Endodermal cell (in vitro differentiated cells): ENCODE results near the gene UBE2D3. TPM values are rescaled to one million over a fixed set of nuclear protein-coding genes. Genes with fewer than 3 reads are reported as not detected.
A peak's percentile ranks its signal among the peaks of the same experiment; 100 is the strongest.
"Not testable (repeated sequence)": the region's sequence is repeated elsewhere in the genome, so short reads cannot be mapped to it uniquely, and the experiment has no call there.

Source experiments
- DNase-seq: peaks from one replicate; pipeline ENCODE4 v3.0.0-alpha.2; 2017
- H3K27ac ChIP-seq: 2 replicates; pipeline ENCODE4 v1.5.1; 2013; ENCODE audit warnings: mild to moderate bottlenecking, low read depth, low read length, moderate library complexity
- H3K27me3 ChIP-seq: 2 replicates; pipeline ENCODE4 v1.6.1; 2013; ENCODE audit warnings: mild to moderate bottlenecking, low read length, moderate library complexity; ENCODE audit not compliant: insufficient read depth, control insufficient read depth, poor library complexity, severe bottlenecking
- H3K36me3 ChIP-seq: 2 replicates; pipeline ENCODE4 v1.7.0; 2013; ENCODE audit warnings: mild to moderate bottlenecking, low read length, moderate library complexity; ENCODE audit not compliant: control insufficient read depth, insufficient read depth
- H3K4me1 ChIP-seq: one replicate; pipeline ENCODE4 v1.7.0; 2013; ENCODE audit warnings: low read length; ENCODE audit not compliant: control insufficient read depth, insufficient read depth
- H3K4me3 ChIP-seq: 2 replicates; pipeline ENCODE4 v1.5.1; 2013; ENCODE audit warnings: mild to moderate bottlenecking, low read length, moderate library complexity
- H3K9ac ChIP-seq: 2 replicates; pipeline ENCODE4 v1.6.1; 2013; ENCODE audit warnings: mild to moderate bottlenecking, low read length, moderate library complexity; ENCODE audit not compliant: poor library complexity, severe bottlenecking; ENCODE audit errors: extremely low read depth
- H3K9me3 ChIP-seq: 2 replicates; pipeline ENCODE4 v1.6.1; 2013; ENCODE audit warnings: mild to moderate bottlenecking, low read length, moderate library complexity; ENCODE audit not compliant: control insufficient read depth
- H3K27ac Mint-ChIP-seq: 2 replicates; pipeline ENCODE4 v1.8.0; 2020; ENCODE audit warnings: mixed read lengths
- H3K27me3 Mint-ChIP-seq: 2 replicates; pipeline ENCODE4 v1.8.0; 2021; ENCODE audit warnings: mild to moderate bottlenecking, mixed read lengths; ENCODE audit not compliant: insufficient read depth
- H3K36me3 Mint-ChIP-seq: 2 replicates; pipeline ENCODE4 v1.8.0; 2020; ENCODE audit warnings: low read depth, mixed read lengths
- H3K4me1 Mint-ChIP-seq: 2 replicates; pipeline ENCODE4 v1.8.0; 2020; ENCODE audit warnings: mixed read lengths
- H3K4me3 Mint-ChIP-seq: 2 replicates; pipeline ENCODE4 v1.8.0; 2020; ENCODE audit warnings: mild to moderate bottlenecking, moderate library complexity, mixed read lengths
- H3K9me3 Mint-ChIP-seq: 2 replicates; pipeline ENCODE4 v1.8.0; 2020; ENCODE audit warnings: mild to moderate bottlenecking, mixed read lengths
- WGBS, 2 experiments: methylation state at CpG; one replicate each; pipeline versions ENCODE4 v1.1.5 to v1.1.7; 2013; ENCODE audit warnings: missing lambda C conversion rate in 2 of 2, mixed read lengths in 1 of 2; ENCODE audit not compliant: insufficient coverage in 1 of 2, insufficient read length in 1 of 2; 5-methylcytosine and 5-hydroxymethylcytosine counted together
- total RNA-seq, 2 donors: library from RNA; stranded (reverse); fragmentation: NEBNext Ultra II Directional in 1 of 2; extraction: Animal tissue kit (Norgen Biotek cat#: 25700) in 1 of 2; gene quantifications; 2 replicates in 1 of 2; 3 replicates in 1 of 2; pipeline ENCODE4 v1.2.1, GENCODE V29; 2021
- TF ChIP-seq, protein P1 (sequence below): fragments of 200-600 bp; sonication (generic); conservative IDR thresholded peaks from 2 replicates; pipeline ENCODE4 v1.5.0; 2021; ENCODE audit warnings: antibody characterized with exemption, mild to moderate bottlenecking

UBE2D3 gene
- total RNA-seq, 2 donors from 2014 or later: 283 to 310 TPM

DNA sequence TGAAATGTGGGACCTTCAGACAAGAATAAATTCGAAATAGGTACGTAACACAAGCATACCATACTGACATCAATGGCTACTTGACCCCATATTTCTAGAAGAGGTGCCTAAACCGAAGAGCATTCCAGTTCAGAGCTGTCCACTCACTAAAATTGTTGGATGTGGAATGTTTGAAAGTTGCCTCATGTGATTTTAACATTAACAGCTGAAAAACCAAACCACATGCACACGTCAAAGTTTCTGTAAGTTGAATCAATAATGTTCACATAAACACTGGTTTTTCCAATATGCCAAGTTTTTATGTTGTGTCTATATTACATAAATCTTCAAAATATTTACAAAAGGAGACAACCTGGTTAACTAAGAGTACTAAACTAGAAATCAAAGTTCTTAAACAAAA, 3.5 kb downstream of the UBE2D3 start:
- Histone ChIP-seq H3K36me3 (peaks cover 66% of the 10 kb centered on the region), H3K9me3 (no peaks in the 10 kb centered on the region), H3K9ac (peak overlapping the region; percentile 98), H3K27me3 (no peaks in the 10 kb centered on the region), H3K4me1 (peaks cover 4% of the 10 kb centered on the region), H3K4me3 (peak overlapping the region; percentile 94), H3K27ac (no peak overlapping the region)
- Mint-ChIP-seq H3K4me3 (no peak overlapping the region), H3K36me3 (peaks cover 18% of the 10 kb centered on the region), H3K9me3 (no peaks in the 10 kb centered on the region), H3K27me3 (no peaks in the 10 kb centered on the region), H3K27ac (no peak overlapping the region), H3K4me1 (peaks cover 35% of the 10 kb centered on the region)
- DNase-seq: no peak
- WGBS, 2 experiments: 94% methylated on average over 4 of the region's 4 CpGs; no CpG with 5 or more reads in 1 of the 2 experiments
- TF ChIP-seq, protein P1, sequence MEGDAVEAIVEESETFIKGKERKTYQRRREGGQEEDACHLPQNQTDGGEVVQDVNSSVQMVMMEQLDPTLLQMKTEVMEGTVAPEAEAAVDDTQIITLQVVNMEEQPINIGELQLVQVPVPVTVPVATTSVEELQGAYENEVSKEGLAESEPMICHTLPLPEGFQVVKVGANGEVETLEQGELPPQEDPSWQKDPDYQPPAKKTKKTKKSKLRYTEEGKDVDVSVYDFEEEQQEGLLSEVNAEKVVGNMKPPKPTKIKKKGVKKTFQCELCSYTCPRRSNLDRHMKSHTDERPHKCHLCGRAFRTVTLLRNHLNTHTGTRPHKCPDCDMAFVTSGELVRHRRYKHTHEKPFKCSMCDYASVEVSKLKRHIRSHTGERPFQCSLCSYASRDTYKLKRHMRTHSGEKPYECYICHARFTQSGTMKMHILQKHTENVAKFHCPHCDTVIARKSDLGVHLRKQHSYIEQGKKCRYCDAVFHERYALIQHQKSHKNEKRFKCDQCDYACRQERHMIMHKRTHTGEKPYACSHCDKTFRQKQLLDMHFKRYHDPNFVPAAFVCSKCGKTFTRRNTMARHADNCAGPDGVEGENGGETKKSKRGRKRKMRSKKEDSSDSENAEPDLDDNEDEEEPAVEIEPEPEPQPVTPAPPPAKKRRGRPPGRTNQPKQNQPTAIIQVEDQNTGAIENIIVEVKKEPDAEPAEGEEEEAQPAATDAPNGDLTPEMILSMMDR: no peak

DNA sequence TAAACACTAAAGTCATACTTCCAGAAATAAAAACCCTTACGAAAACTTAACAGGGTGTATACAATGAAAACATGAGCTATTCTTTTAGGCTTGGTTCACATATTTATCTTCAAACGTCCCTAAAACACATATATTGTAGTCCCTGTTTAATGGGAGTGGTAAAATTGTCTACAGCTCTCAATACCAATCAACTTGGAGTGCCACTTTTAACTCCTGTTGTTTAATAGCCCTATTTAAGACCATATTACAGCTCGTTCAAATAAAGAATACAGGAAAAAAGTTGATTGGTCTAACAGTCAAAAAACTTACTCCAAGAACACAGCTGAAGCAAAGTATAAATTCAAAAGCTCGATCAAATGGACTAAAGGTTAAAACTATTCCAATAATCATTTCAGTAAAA, 3.9 kb downstream of the UBE2D3 start:
- 89 to 98% methylated on average over 3 to 4 of the region's 4 CpGs for WGBS, 2 experiments
- no peaks in the 10 kb centered on the region for H3K9me3 ChIP-seq
- H3K4me1 ChIP-seq: peaks cover 4% of the 10 kb centered on the region
- no peak overlapping the region for H3K27ac ChIP-seq
- Mint-ChIP-seq H3K27me3 (no peaks in the 10 kb centered on the region), H3K36me3 (peaks cover 20% of the 10 kb centered on the region), H3K27ac (no peak overlapping the region), H3K4me1 (peaks cover 39% of the 10 kb centered on the region), H3K9me3 (no peaks in the 10 kb centered on the region), H3K4me3 (no peak overlapping the region)
- no peak overlapping the region for H3K9ac ChIP-seq
- TF ChIP-seq, protein P1: no peak
- no peak for DNase-seq
- H3K4me3 ChIP-seq: peak overlapping the region; percentile 94
- peaks cover 67% of the 10 kb centered on the region for H3K36me3 ChIP-seq
- H3K27me3 ChIP-seq: no peaks in the 10 kb centered on the region

DNA sequence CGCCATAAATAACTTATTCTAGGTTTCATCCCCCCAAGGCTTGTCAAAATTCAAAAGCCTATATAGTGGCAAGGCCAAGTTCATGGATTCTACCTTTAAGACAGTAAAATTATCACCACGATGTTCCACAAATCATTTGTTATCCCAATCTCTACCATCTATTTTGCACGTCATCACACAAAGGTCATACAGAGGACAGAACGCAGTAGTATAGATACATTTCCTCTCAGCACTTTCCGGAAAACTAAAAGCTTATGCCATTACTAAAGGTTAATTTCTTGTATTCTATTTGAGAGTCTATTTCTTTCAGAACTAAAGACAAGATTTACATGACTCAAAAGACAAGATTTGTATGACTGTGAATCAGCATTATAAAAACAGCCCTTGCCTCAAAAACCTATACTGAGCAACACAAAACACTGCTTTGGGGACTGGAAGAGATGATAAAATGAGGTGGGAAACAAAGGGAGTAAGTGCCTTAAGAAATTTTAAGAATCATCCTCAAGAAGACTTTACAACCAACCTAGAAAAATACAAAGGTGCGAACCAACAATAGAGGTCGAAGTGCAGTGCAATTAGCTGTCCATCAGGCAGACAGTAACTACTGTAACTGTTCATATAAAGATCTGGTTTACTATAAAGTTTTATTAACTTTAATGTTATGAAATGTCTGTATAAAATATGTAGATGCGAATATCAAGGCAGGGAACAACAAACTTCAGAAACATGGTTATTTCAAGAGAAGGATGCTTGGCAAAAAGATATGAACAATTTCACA, 7.6 kb downstream of the UBE2D3 start:
- H3K27ac ChIP-seq: no peak overlapping the region
- H3K27me3 Mint-ChIP-seq: no peaks in the 10 kb centered on the region
- peak overlapping the region; percentile 28 for H3K4me3 ChIP-seq
- TF ChIP-seq, protein P1: no peak
- no peaks in the 10 kb centered on the region for H3K9me3 ChIP-seq
- H3K36me3 Mint-ChIP-seq: peaks cover 38% of the 10 kb centered on the region
- H3K36me3 ChIP-seq: peaks cover 80% of the 10 kb centered on the region
- H3K4me3 Mint-ChIP-seq: no peak overlapping the region
- no peak overlapping the region for H3K9ac ChIP-seq
- no peak for DNase-seq
- 97 to 100% methylated on average over 3 to 8 of the region's 8 CpGs for WGBS, 2 experiments
- H3K4me1 ChIP-seq: peaks cover 4% of the 10 kb centered on the region
- peaks cover 47% of the 10 kb centered on the region for H3K4me1 Mint-ChIP-seq
- H3K27ac Mint-ChIP-seq: no peak overlapping the region
- no peaks in the 10 kb centered on the region for H3K27me3 ChIP-seq
- no peaks in the 10 kb centered on the region for H3K9me3 Mint-ChIP-seq

DNA sequence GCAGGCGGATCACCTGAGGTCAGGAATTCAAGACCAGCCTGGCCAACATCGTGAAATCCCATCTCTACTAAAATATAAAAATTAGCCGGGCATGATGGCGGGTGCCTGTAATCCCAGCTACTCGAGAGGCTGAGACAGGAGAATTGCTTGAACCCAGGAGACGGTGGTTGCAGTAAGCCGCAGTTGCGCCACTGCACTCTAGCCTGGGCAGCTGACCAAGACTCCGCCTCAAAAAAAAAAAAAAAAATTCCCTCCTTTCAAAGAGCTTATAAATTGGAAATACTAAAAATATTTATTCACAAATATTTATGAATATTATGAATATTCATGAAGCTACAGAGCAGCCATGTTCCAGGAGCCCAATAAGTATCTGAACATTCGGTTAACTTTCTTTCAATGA, 8.3 kb downstream of the UBE2D3 start:
- not testable (repeated sequence) for H3K27ac ChIP-seq, H3K9ac ChIP-seq, H3K4me1 ChIP-seq, H3K9me3 Mint-ChIP-seq, H3K4me3 ChIP-seq, H3K9me3 ChIP-seq, H3K4me3 Mint-ChIP-seq, DNase-seq, H3K27me3 ChIP-seq, H3K27me3 Mint-ChIP-seq
- WGBS, 2 experiments: 93 to 100% methylated on average over 1 to 9 of the region's 10 CpGs
- H3K27ac Mint-ChIP-seq: peak overlapping the region; percentile 14
- H3K36me3 Mint-ChIP-seq: peaks cover 42% of the 10 kb centered on the region
- H3K4me1 Mint-ChIP-seq: peaks cover 45% of the 10 kb centered on the region
- peaks cover 73% of the 10 kb centered on the region for H3K36me3 ChIP-seq
